GM23248 (cell line): Measurements from ENCODE around the gene TMEM200C.

Experiments
- EZH2 ChIP-seq: fragments of 200-600 bp; sonication (generic); IDR thresholded peaks from 2 replicates; pipeline ENCODE4 v1.6.1; 2018; ENCODE audit warnings: antibody characterized with exemption, mild to moderate bottlenecking; ENCODE audit not compliant: insufficient read depth, poor library complexity, severe bottlenecking
- EZH2phosphoT487 ChIP-seq: fragments of 200-600 bp; sonication (generic); IDR thresholded peaks from 2 replicates; pipeline ENCODE4 v1.6.1; 2018; ENCODE audit warnings: antibody characterized with exemption, moderate library complexity, mild to moderate bottlenecking, low read depth; ENCODE audit not compliant: insufficient read depth

GRCh38 chr18:5841518-5841917 is 53.8 kb downstream of the TMEM200C start:
- TF ChIP-seq EZH2phosphoT487 (no peak), EZH2 (no peak)
